HS-5 (cell line): ENCODE measurements around the gene BRI3BP.

Source experiments
- DNase-seq: peaks from one replicate; pipeline ENCODE4 v3.0.0-alpha.2; 2012; ENCODE audit warnings: low read depth

Gene BRI3BP, protein sequence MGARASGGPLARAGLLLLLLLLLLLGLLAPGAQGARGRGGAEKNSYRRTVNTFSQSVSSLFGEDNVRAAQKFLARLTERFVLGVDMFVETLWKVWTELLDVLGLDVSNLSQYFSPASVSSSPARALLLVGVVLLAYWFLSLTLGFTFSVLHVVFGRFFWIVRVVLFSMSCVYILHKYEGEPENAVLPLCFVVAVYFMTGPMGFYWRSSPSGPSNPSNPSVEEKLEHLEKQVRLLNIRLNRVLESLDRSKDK

DNA sequence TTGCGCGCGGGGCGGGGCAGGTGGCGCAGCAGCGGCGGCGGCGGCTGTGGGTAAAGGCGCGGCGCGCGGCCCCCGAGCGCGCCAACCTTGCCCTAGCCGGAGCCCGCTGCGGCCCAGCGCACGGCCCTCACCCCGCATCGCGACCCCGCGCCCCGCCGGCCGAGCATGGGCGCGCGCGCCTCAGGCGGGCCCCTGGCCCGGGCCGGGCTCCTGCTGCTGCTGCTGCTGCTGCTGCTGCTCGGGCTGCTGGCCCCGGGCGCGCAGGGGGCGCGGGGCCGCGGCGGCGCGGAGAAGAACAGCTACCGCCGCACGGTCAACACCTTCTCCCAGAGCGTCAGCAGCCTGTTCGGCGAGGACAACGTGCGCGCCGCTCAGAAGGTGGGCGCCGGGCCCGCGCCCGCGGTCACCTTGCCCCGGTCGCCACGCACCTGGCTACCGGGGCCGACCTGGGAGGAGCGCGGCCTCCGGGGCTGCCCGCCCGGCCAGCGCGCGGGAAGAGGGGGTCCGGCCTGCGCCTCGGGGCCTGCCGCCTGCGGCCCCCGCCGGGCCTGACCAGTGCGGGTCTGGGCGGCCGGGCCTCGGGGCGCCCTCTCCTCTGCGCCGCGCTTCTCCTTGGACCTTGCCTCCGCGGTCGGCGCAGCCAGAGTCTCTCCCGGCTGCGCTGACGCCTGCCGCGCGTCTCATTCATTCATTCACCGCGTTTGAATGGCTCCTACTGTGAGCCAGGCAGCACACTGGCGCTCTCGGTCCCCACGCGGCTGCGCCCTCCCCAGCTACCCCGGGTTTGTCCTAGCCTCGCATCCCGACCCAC is at the start of gene BRI3BP:
BRI3BP (plus strand) TSS at position 20 of the 811 bp plus-strand sequence; CDS start at position 166, 146 bp downstream.
- DNase-seq = no peak

DNA sequence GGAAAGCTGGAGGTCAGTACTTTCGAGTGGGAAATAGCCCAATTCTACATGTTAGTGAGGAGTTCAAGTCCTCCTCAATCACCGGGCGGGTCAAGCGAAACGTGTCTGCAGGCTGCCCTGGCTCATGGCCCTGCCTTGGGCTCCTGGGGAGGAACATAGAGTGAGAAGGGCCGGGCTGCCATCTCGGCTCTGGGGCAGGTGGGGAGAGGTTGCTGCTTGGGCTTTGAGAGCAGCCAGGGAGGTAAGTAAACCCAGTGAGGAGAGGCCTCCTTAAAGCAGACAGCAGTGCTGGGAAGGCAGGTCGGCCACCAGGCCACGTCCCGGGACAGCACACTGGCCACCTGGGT is 47.0 kb upstream of the BRI3BP start:
- DNase-seq = no peak

DNA sequence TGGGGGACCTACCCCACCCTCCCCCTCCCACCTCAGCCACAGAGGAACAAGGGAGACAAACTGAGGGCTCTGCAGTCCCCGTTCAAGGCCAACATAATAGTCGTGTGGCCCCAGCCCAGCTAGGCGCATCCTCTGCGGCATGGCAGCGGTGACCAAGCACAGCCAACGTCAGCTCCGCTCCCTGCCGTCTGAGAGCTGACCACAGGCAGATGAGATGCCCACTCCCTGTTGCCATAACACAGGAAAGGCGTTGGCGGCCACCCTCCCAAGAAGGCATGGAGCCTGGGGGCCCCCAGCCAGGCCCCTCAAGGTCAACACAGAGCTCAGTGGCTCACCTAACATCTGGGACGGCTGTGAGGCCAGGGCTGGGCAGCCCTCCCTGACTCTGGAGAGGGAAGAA is 46.4 kb upstream of the BRI3BP start:
- no peak for DNase-seq

DNA sequence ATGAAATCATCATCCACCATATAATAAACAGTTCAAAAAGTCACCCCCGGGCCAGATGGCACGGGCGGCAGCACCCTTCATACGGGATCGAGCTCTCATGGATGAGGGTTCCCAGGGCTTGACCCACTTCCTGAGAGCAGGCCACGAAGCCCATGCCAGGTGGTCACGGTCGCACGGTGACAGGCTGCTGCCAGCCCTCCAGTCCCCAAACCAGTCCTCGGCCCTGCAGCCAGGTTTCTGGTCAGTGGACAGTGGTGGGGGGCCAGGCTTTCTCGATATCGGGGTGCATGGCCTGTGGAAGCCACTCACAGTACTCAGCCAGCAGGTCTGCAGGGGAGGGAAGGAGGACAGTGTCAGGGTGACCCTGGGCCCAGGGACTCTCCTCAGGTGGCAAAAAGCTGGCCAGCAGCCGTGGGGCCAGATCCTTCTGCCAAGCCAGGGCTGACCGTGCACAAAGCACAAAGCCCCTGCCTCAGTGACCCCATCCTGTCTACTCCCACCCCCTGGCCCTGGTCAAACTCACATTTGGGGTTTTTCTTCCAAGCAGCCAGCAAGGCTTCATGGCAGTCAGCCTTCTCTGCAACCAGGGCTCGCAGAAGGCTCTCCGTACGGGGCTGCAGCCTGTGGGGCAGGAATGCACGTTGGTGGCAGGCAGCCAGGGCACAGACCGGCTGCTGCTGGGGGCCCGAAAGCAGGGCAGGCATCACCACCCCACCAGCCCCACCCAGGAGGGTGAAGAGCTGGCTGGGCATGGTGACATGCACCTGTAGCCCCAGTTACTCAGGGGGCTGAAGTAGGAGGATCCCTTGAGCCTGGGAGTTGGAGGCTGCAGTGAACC is 45.7 kb upstream of the BRI3BP start:
- no peak for DNase-seq

DNA sequence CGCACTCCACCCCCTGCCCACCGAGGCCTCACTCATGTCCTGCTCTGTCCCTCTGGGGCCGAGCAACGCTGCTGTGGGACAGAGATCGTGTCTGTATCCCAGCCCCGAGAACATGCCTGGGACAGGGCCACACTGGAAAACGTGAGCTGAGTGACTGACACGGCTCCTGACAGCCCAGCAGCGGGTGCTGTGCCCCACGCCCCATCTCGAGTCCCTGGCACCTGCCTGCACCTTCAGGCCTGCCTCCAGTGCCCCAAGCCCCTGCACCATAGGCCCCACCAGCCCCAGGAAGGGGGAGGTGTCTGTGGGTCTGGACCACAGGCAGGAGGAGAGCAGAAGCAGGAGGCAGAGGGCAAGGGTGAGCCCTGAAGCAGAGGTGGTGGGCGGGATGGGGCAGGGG is 44.4 kb upstream of the BRI3BP start:
- no peak for DNase-seq

DNA sequence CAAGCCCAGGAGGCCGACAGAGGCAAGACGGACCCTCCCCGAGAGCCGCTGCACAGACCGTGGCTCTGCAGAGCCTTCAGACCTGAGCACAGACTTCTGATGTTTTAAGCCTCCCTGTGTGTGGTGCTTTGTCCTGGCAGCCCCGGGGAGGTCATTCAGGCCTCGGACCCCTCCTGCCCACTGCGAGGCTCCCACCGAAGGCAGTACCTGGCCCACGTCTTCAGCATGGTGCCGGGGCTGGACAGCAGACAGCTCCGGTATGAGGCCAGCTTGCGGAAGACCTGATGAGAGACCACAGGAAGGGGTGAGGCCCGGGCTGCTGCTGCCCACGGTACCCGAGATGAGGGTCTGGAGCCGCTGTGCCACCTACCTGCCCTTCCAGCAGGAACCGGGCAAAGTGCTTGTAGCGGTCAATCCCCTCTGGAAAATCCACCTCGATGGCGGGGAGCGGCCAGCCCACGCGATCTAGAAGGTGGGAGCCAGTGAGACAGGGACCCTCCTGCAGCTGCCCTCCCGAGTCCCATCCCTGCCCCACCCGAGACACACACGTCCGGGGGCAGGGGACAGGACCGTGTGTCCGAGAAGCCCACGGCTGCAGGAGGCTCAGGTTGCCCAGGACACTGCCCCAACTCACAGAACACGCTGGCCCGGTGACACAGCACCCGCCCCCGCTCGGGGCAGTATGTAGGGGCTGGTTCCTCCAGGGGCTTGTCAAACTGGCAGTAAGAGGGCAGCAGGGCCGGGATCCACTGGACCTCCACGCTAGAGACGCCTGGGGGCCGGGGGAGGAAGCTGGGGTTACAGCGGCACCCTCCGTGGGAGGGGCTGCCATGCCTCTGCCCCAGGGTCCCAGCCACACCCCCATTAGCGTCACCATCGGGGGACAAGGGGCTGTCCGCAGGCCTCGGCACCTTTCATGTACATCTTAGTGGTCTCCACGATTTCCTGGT is 43.4 kb upstream of the BRI3BP start:
- DNase-seq = no peak

DNA sequence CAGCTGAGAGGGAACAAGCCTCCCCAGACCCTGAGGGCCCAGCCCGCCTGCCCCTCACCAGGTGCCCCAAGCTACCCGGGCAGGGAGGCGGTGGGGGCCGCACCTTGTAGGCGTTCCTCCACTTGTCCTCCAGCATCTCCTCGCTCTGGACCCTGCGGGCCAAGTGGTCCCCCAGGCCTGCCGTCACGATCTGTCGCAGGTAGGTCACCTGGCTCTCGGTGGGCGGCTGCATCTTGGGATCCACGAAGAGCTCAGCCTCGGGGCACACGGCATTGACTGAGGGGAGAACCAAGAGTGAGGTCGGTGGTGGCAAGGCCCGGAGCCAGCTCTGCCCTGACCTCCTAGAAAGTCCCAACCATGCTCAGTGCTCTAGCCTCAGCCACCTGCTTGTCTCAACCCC is 41.1 kb upstream of the BRI3BP start:
- no peak for DNase-seq

DNA sequence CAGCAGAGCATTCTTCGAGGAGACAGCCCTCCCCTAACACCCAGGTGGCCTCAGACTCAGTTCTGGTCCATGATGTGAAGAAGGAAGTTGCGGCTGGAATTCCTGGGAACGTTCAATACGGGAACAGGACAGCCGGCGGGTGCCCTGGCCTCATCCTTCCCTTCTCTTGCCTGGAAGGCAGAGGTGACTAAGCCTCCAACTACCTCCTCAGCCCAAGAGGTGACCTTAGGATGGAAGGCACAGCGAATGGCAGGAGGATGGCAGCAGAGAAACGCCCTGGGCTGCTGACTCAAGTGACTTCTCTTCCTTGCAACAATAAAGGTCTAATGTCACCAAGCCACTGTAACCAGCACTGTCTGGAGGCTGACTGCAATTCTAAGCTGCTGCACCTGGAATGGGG is 40.6 kb upstream of the BRI3BP start:
- no peak for DNase-seq

DNA sequence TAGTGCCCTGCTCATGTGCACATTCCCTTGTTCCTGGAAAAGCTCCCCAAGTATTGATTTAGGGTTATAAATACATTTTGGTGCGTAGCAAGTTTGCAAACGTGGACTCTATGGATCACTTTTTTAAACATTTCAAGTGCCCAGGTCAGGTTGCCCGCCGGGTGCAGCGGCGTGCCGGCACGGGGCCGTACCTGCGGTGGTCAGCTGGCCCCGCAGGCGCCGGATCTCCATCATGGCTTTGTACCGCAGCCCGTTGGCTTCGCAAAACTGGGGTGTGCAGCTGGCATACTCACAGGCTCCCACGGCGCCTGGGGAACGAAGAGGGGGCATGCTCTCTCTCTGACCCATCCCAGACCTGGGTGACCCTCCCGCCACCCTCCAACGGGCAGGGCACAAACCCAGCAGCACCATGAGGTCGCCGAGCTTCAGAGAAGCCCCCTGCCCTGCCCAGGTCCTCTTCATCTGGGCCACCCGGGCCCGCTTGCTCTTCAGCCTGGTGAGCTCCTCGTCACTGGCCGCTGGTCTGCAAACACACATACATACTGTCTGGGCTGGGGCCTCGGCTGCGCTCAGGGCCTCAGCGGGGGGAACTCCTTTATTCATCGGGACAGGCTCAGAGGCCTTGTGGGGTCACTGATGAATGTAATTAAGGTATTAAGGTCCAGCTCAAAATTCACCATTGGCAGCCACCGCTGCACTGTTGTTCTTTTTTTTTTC is 39.6 kb upstream of the BRI3BP start:
- DNase-seq = no peak

DNA sequence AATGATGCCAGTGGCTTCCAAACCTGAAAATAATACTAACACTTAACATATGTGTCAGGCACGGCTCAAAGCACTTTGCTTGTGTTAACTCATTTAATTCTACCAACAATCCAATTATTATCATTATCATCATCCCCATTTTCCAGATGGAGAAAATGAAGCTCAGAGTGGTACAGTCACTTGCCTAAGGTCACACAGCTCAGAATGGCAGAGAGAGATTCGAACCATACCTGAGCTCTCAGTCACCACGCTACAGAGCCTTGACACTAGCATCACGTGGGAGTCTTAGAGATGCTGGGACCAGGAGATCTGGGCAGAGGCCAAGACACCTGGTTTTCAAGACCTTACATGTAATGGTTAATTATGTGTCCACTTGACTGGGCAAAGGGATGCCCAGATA is 38.7 kb upstream of the BRI3BP start:
- DNase-seq = no peak

DNA sequence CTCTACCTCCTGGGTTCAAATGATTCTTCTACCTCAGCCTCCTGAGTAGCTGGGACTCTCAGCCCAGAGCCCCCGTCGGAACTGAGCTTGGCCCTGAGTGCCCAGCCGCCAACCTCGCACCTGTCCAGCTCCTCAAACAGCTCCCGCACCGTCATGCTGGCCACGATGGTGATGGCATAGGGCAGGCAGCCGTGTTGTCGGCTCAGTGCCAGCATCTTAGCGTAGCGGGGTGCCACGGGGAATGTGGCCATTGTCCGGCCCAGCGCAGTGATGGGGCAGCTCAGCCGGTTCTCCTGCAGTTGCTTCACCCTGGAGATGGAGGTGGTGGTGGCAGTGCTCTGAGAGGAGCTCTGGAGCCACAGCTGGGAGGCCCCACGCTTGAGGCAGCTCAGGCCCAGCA is 36.9 kb upstream of the BRI3BP start:
- DNase-seq = no peak

DNA sequence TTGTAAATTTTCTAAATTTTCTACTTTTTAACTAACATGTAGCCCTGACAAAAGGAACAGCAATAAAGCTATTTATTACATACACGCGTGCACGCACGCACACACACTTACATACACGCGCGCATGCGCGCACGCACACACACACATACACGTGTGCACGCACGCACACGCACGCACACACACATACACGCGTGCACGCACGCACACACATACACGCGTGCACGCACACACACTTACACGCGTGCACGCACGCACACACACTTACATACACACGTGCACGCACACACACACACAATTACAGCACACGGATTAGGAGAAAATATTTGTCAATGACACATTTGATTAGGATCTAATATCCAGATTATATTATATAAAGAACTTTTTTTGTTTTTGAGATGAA is 32.4 kb upstream of the BRI3BP start:
- no peak for DNase-seq

DNA sequence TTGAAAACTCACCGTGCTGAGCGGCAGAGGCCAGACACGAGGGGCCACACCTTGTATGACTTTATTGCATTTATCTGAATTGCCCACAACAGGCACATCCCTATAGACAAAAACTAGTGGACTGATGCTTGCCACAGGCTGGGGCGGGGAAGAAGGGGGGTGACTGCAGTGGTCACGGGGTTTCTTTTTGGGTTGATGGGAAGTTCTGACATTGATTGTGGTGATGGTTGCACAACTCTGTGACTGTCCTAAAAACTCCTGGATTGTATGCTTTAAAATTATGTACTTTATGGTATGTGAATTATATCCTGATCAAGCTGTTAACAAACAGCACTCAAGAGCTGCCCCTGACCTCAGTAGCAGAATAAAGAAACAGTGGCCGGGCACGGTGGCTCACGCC is 30.2 kb upstream of the BRI3BP start:
- DNase-seq = no peak

DNA sequence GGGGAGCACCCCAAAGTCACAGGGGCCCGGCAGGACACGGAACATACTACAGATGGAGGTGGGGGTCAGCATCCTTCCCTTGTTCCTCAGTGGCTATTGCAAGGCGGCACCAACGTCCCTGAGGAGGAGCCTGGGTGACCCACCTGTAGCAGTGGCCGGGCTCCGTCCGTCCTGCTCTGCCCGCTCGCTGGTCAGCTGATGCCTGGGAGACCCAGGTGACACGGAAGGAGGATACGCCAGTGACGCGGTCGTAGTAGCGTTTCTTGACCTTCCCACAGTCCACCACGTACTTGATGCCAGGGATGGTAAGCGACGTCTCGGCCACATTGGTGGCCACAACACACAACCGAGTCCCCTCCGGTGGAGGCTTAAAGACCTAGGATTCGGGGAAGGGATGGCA is 29.2 kb upstream of the BRI3BP start:
- DNase-seq = no peak

DNA sequence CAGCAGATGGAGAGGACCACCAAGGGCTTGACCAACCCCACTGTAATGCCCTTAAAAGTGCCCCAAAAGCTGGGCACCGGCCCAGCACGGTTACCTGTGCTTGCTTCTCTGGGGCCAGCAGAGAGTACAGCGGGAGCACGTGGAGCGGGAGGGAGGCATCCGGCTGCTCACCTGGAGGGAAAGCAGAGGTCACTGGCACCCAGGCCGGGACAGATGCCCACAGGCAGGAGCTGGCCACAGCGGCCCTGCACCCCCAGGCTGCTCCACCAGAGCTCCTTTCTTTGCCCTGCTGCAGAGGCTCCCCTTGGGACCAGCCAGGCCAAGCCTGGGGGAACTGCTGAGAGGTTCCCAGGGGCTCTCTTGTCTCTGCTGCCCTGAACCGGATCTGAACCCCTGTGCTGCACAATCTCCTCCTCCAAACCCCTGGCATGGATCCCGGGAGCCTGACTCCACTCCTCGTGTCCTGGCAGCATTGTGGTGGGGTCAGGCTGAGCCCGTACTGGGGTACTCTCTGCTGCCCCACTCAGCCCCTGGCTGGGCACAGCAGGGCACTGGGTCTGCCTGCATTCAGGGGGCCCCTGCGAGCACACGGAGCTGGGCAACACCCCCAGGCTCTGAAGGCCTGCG is 28.5 kb upstream of the BRI3BP start:
- no peak for DNase-seq

DNA sequence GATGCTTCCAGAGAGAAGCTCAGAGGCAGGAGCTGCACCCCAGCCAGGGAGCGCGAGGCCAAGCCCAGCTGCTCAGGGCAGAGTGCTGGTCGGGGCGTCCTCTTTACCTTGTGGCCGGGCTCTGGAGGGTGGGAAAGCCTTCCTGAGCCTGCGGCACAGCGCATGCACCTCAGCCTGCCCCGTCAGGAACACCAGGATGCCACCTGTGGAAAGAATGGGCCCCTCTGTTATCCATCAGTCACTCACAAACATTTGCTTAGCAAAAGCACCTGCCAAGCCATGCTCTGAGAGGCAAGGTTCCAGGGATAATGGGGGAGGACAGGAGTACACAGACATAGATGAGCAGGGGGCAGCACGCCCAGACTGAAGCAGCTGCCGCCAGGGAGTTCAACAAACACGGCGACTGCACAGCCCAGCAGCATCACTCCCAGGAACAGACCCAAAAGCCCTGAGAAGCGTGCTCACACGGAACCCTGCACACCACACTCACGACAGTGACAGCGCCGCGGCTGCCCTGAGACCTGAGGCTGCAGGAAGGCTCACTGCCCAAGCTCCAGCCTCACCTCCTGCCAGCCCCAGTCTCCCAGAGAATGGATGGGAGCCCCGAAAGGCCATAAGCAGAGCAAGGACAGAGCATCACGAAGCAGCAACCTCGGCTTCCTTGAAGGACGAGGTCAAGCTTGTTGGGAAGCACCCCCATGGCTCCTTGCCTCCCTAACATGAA is 26.3 kb upstream of the BRI3BP start:
- DNase-seq = no peak

DNA sequence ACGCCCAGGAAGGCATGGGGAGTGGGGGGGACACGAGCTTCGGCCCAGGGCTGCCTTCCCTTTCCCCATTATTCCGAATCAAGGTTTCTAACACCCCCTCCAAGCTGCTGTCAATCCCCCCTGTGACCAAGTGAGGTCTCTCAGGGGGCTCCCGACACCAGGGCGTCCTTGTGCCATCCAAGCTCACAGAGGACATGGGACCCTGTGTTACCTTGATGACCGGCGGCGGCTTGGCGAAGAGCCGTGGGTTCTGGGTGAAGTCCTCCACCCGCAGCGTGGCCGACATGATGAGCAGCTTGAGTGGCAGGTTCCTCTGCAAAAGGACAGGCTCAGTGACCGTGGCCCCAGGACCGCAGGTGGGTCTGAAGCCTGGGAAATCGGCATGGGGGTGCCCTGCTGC is 24.8 kb upstream of the BRI3BP start:
- no peak for DNase-seq

DNA sequence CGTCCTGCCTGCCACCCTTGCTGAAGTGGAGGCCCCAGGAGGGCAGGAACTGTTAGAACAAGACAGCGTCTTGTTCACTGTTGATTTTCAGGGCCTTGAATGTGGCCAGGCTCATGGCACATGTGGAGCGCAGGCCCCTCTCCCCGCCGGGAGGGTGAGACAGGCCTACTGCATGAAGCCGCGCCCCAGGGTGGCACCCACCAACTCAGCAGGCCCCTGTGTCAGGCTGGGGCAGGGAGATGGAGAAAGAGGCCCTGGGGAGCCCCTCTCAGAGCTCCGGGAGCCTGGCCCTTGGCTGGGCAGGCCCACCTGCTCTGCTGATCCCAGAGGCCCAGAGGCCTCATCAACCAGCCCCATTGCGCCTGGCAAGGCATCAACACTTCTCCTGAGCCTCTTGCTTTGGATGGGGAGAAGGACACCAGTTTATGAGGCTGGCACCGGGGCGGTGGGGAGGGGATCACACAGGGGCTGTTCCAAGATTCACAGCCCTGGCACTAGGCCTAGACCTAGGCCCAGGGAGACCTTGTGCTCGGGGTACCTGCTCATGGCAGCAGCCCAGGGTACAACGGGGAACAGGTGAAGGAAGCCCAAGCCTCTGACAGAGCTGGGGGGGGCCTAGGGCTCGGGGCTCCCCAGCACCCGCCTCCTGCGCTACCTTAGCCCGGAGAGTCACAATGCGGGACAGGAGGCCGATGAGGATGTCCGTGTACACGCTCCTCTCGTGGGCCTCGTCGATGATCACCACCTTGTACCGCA is 22.6 kb upstream of the BRI3BP start:
- no peak for DNase-seq

DNA sequence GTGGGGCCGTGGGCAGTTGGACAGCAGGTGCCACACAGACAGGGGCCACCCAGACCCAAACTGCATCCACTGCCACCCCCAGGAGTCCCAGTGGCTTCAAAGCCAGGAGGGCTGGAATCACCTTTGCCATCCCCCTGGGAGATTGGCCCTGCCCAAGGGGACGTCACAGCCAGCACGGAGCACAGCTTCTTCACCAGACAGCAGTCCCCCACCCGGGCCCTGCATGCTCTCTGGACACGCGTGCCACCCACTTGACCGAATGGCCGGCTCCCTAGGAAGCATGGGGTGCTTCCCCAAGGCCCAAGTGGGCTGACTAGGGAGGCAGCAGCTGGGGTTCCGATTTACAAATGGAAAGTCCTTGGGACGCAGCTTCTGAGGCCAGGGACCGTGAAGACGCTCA is 21.8 kb upstream of the BRI3BP start:
- no peak for DNase-seq
